Measurements from ENCODE around the gene ERC2. TPM values are rescaled to one million over a fixed set of nuclear protein-coding genes. Genes with fewer than 3 reads are reported as not detected.

The ERC2 gene
- total and polyA plus RNA-seq, 2 donors (not counting 3 experiments of a cell fraction or from before 2014, with no cell fraction given) = 5.6 to 15.5 TPM

DNA sequence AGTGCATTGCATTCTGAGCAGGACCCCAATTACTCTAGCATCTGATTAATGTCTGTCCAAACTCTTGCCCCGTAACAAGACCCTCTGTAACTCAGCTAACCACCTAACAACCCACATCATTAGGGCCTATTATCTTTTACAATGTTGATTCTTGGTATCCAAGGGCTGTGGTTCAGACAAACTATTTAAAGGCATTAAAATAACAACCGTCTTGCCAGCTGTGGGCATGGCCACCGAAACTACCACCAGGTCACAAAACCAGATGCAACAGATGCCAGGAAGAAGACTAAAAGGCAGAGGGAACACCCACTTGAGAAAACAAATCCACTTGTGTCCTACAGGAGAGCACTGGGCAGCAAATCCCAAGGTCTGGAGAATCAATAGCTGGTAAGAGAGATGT lies 262.9 kb downstream of the ERC2 start:
- no peak for DNase-seq (ENCODE audit: low read depth, low spot score)
- H3K4me3 ChIP-seq (replicated peaks in 1 of 3; ENCODE audit: insufficient read depth in 1 of 3, low read depth in 1 of 3, low read length in 3 of 3) = no peak overlapping the region
- dilution Hi-C loops (cut with MboI; ENCODE audit: extremely low pct_ligation_motif_present, low sequenced_read_pairs) = no loop called here
- H4K20me1 ChIP-seq (replicated peaks; ENCODE audit: control insufficient read depth, extremely low read depth, insufficient read depth, low read length) = no peaks in the 10 kb centered on the region
- ChIA-PET CTCF (interaction anchor here (1.7 kb wide), 1 partner anchor 38 kb away, joined by 3 read pairs; no protein-coding TSS in a partner anchor), POLR2A (no interaction called here)
- H3K79me2 ChIP-seq (ENCODE audit: control insufficient read depth, insufficient read depth, low read length) = no peaks in the 10 kb centered on the region
- no peaks in the 10 kb centered on the region for H3K9me3 ChIP-seq (replicated peaks; ENCODE audit: control insufficient read depth, insufficient read depth, low read length)
- no peaks in the 10 kb centered on the region for H3K9me1 ChIP-seq (replicated peaks; ENCODE audit: control insufficient read depth, extremely low read depth, insufficient read depth, low read length)
- intact Hi-C loops (cut with micrococcal nuclease) = no loop called here
- H2AFZ ChIP-seq (ENCODE audit: low read depth, low read length) = no peak overlapping the region
- no peak for FAIRE-seq
- no peak overlapping the region for H3K9ac ChIP-seq (replicated peaks; ENCODE audit: extremely low read depth, insufficient read depth, low read length)
- H3K4me1 ChIP-seq (ENCODE audit: control insufficient read depth, extremely low read depth, insufficient read depth, low read length) = no peaks in the 10 kb centered on the region
- no peaks in the 10 kb centered on the region for H3K36me3 ChIP-seq (ENCODE audit: control insufficient read depth in 2 of 2, extremely low read depth in 1 of 2, insufficient read depth in 2 of 2, low read length in 2 of 2)
- BruUV-seq (replicated peaks) = no TSS peak
- H3K4me2 ChIP-seq (ENCODE audit: insufficient read depth, low read length) = no peak overlapping the region
- no peaks in the 10 kb centered on the region for H3K27me3 ChIP-seq (ENCODE audit: control insufficient read depth in 2 of 2, insufficient read depth in 2 of 2, low read length in 2 of 2)
- no peak overlapping the region for H3K27ac ChIP-seq (ENCODE audit: insufficient read depth, low read depth, low read length)
- TF ChIP-seq JUN (IDR thresholded peaks at IDR 0.05; ENCODE audit: borderline replicate concordance, insufficient read depth, insufficient read length, low read depth) (no peak), POLR2AphosphoS5 (IDR thresholded peaks at IDR 0.05; ENCODE audit: insufficient read depth, low read depth, low read length) (no peak), FOS (IDR thresholded peaks at IDR 0.05; ENCODE audit: borderline replicate concordance, insufficient read depth, low read length) (no peak), POLR2A (IDR thresholded peaks at IDR 0.05; ENCODE audit: low read depth, low read length) (no peak), GATA2 (IDR thresholded peaks at IDR 0.05; ENCODE audit: insufficient read depth, insufficient read length, low read depth, low read length) (no peak), MYC (IDR thresholded peaks at IDR 0.05; ENCODE audit: low read depth, low read length) (no peak), EZH2 (IDR thresholded peaks at IDR 0.05; ENCODE audit: borderline replicate concordance, low read depth, low read length, severe bottlenecking) (no peak)
- TF ChIP-seq, protein P1, sequence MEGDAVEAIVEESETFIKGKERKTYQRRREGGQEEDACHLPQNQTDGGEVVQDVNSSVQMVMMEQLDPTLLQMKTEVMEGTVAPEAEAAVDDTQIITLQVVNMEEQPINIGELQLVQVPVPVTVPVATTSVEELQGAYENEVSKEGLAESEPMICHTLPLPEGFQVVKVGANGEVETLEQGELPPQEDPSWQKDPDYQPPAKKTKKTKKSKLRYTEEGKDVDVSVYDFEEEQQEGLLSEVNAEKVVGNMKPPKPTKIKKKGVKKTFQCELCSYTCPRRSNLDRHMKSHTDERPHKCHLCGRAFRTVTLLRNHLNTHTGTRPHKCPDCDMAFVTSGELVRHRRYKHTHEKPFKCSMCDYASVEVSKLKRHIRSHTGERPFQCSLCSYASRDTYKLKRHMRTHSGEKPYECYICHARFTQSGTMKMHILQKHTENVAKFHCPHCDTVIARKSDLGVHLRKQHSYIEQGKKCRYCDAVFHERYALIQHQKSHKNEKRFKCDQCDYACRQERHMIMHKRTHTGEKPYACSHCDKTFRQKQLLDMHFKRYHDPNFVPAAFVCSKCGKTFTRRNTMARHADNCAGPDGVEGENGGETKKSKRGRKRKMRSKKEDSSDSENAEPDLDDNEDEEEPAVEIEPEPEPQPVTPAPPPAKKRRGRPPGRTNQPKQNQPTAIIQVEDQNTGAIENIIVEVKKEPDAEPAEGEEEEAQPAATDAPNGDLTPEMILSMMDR (IDR thresholded peaks at IDR 0.05; ENCODE audit: extremely low read depth in 1 of 2, insufficient read depth in 1 of 2, low read depth in 1 of 2, low read length in 2 of 2) = no peak
- TF ChIP-seq, protein P2, sequence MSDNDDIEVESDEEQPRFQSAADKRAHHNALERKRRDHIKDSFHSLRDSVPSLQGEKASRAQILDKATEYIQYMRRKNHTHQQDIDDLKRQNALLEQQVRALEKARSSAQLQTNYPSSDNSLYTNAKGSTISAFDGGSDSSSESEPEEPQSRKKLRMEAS (IDR thresholded peaks at IDR 0.05; ENCODE audit: insufficient read depth, insufficient read length) = no peak
